WERI-Rb-1 (cell line): Measurements from ENCODE around the gene SOX6.

Source experiments
- DNase-seq: peaks from one replicate; pipeline ENCODE4 v3.0.0-alpha.2; 2020
- H3K27ac ChIP-seq: fragments of 250-450 bp; sonication (Bioruptor Pico); 2 replicates; pipeline ENCODE4 v1.5.1; 2020; ENCODE audit warnings: mild to moderate bottlenecking, moderate library complexity
- H3K27me3 ChIP-seq: fragments of 250-450 bp; sonication (Bioruptor Pico); 2 replicates; pipeline ENCODE4 v1.5.1; 2021; ENCODE audit warnings: mild to moderate bottlenecking, low read depth, moderate library complexity; ENCODE audit not compliant: insufficient read depth, severe bottlenecking
- H3K36me3 ChIP-seq: fragments of 250-450 bp; sonication (Bioruptor Pico); 2 replicates; pipeline ENCODE4 v1.5.1; 2020; ENCODE audit warnings: mild to moderate bottlenecking, moderate library complexity
- H3K4me3 ChIP-seq: 2 replicates; pipeline ENCODE4 v1.5.1; 2011; ENCODE audit warnings: low read depth, mild to moderate bottlenecking, control low read depth, low read length
- H3K9me3 ChIP-seq: fragments of 250-450 bp; sonication (Bioruptor Pico); 2 replicates; pipeline ENCODE4 v1.5.1; 2021; ENCODE audit warnings: mild to moderate bottlenecking, moderate library complexity; ENCODE audit not compliant: severe bottlenecking
- CTCF ChIP-seq: IDR thresholded peaks from 2 replicates; pipeline ENCODE4 v1.5.1; 2011; ENCODE audit warnings: low read depth, mild to moderate bottlenecking, control low read depth, inconsistent platforms, low read length

Gene SOX6

GRCh38 chr11:15965562-15966250 is 390.6 kb downstream of the SOX6 start:
- Histone ChIP-seq H3K27ac (no peak overlapping the region), H3K27me3 (no peaks in the 10 kb centered on the region), H3K9me3 (no peaks in the 10 kb centered on the region), H3K36me3 (no peaks in the 10 kb centered on the region), H3K4me3 (no peak overlapping the region)
- no peak for TF ChIP-seq CTCF
- DNase-seq: no peak

- no peaks in the 10 kb centered on the region for H3K9me3 ChIP-seq
- H3K27me3 ChIP-seq: no peaks in the 10 kb centered on the region
- H3K36me3 ChIP-seq: no peaks in the 10 kb centered on the region
- no peak overlapping the region for H3K4me3 ChIP-seq
- H3K27ac ChIP-seq: no peak overlapping the region
- no peak for TF ChIP-seq CTCF
- DNase-seq: no peak
Measured at GRCh38 chr11:15963266-15963665, 393.1 kb downstream of the SOX6 start.

- no peak for DNase-seq
- no peak for TF ChIP-seq CTCF
Measured at GRCh38 chr11:15958910-15959309, 397.4 kb downstream of the SOX6 start.

GRCh38 chr11:15957234-15957633 is 399.1 kb downstream of the SOX6 start:
- no peak for DNase-seq
- H3K36me3 ChIP-seq: no peaks in the 10 kb centered on the region
- no peak overlapping the region for H3K27ac ChIP-seq
- no peak for TF ChIP-seq CTCF
- H3K4me3 ChIP-seq: no peak overlapping the region
- no peaks in the 10 kb centered on the region for H3K9me3 ChIP-seq
- H3K27me3 ChIP-seq: no peaks in the 10 kb centered on the region

More at GRCh38 chr11:15958910-15959309, 397.4 kb downstream of the SOX6 start:
- Histone ChIP-seq H3K27me3 (no peaks in the 10 kb centered on the region), H3K9me3 (no peaks in the 10 kb centered on the region), H3K4me3 (no peak overlapping the region), H3K36me3 (no peaks in the 10 kb centered on the region), H3K27ac (no peak overlapping the region)

GRCh38 chr11:15956302-15956701 is 400.0 kb downstream of the SOX6 start:
- Histone ChIP-seq H3K27me3 (no peaks in the 10 kb centered on the region), H3K27ac (no peak overlapping the region), H3K4me3 (no peak overlapping the region), H3K9me3 (no peaks in the 10 kb centered on the region), H3K36me3 (no peaks in the 10 kb centered on the region)
- no peak for TF ChIP-seq CTCF
- no peak for DNase-seq

- no peak overlapping the region for H3K4me3 ChIP-seq
- H3K27me3 ChIP-seq: no peaks in the 10 kb centered on the region
- DNase-seq: no peak
- no peak for TF ChIP-seq CTCF
- H3K36me3 ChIP-seq: no peaks in the 10 kb centered on the region
- no peak overlapping the region for H3K27ac ChIP-seq
- no peaks in the 10 kb centered on the region for H3K9me3 ChIP-seq
Measured at GRCh38 chr11:15955595-15955994, 400.8 kb downstream of the SOX6 start.
